Fibroblast of lung (primary cell): Measurements from ENCODE around the gene OOSP3. TPM values are rescaled to one million over a fixed set of nuclear protein-coding genes. Genes with fewer than 3 reads are reported as not detected.
"Not testable (repeated sequence)": the region's sequence is repeated elsewhere in the genome, so short reads cannot be mapped to it uniquely, and the experiment has no call there.

ENCODE experiments used
- DNase-seq, 2 donors: peaks; one replicate each; pipeline versions ENCODE4 v3.0.0 to v3.0.0-alpha.2; 2010; ENCODE audit warnings: low read depth in 2 of 2
- H2AFZ ChIP-seq: 2 replicates; pipeline ENCODE4 v1.5.1; 2012; ENCODE audit warnings: low read length, control low read depth, inconsistent platforms
- H3K27ac ChIP-seq: 2 replicates; pipeline ENCODE4 v1.5.1; 2011; ENCODE audit warnings: low read length, control low read depth; ENCODE audit not compliant: insufficient read depth
- H3K27me3 ChIP-seq: 2 replicates; pipeline ENCODE4 v1.5.1; 2011; ENCODE audit warnings: mild to moderate bottlenecking, low read length; ENCODE audit not compliant: control insufficient read depth, insufficient read depth
- H3K36me3 ChIP-seq: 2 replicates; pipeline ENCODE4 v1.5.1; 2011; ENCODE audit warnings: low read length; ENCODE audit not compliant: control insufficient read depth, insufficient read depth
- H3K4me1 ChIP-seq: 2 replicates; pipeline ENCODE4 v1.5.1; 2011; ENCODE audit warnings: low read length; ENCODE audit not compliant: control insufficient read depth, insufficient read depth; ENCODE audit errors: extremely low read depth
- H3K4me2 ChIP-seq: 2 replicates; pipeline ENCODE4 v1.5.1; 2011; ENCODE audit warnings: low read length, control low read depth; ENCODE audit not compliant: insufficient read depth; ENCODE audit errors: extremely low read depth
- H3K4me3 ChIP-seq, 4 experiments: fragments of 200-600 bp in 1 of 4; sonication (generic) in 1 of 4; replicated peaks in 1 of 4; 2 replicates each; pipeline ENCODE4 v1.5.1; 2011 to 2016; ENCODE audit warnings: low read length in 4 of 4, low read depth in 3 of 4, mild to moderate bottlenecking in 3 of 4, control low read depth in 2 of 4, inconsistent platforms in 1 of 4, mixed read lengths in 1 of 4; ENCODE audit not compliant: insufficient read depth in 1 of 4; ENCODE audit errors: control extremely low read depth in 1 of 4
- H3K79me2 ChIP-seq: 2 replicates; pipeline ENCODE4 v1.5.1; 2012; ENCODE audit warnings: mild to moderate bottlenecking, low read length, inconsistent platforms; ENCODE audit not compliant: control insufficient read depth, insufficient read depth
- H3K9ac ChIP-seq: 2 replicates; pipeline ENCODE4 v1.5.1; 2011; ENCODE audit warnings: mild to moderate bottlenecking, low read length, control low read depth; ENCODE audit not compliant: insufficient read depth
- H3K9me3 ChIP-seq: 2 replicates; pipeline ENCODE4 v1.5.1; 2012; ENCODE audit warnings: low read depth, low read length; ENCODE audit not compliant: control insufficient read depth, insufficient read depth
- H4K20me1 ChIP-seq: 2 replicates; pipeline ENCODE4 v1.5.1; 2011; ENCODE audit warnings: low read length; ENCODE audit not compliant: control insufficient read depth, insufficient read depth; ENCODE audit errors: extremely low read depth
- EZH2 ChIP-seq: IDR thresholded peaks from 2 replicates; pipeline ENCODE4 v1.5.1; 2012; ENCODE audit warnings: low read length, control low read depth, mild to moderate bottlenecking; ENCODE audit errors: missing control alignments
- polyA plus RNA-seq, 2 donors: library from polyadenylated mRNA; depleted of rRNA in 1 of 2; stranded (reverse) in 1 of 2; unstranded in 1 of 2; fragments of >200 nt; gene quantifications; 2 replicates each; pipeline ENCODE4 v1.2.1, GENCODE V29; 2011 to 2012; ENCODE audit warnings: missing spikeins in 1 of 2
- total RNA-seq: library from RNA; depleted of rRNA; stranded (reverse); fragments of >200 nt; gene quantifications from 2 replicates; pipeline ENCODE4 v1.2.1, GENCODE V29; 2014
- TF ChIP-seq, protein P1 (sequence below), 2 donors: IDR thresholded peaks in 1 of 2; conservative IDR thresholded peaks in 1 of 2; 1 replicate in 1 of 2; 2 replicates in 1 of 2; pipeline ENCODE4 v1.5.1; 2011 to 2012; ENCODE audit warnings: low read length in 2 of 2, control low read depth in 1 of 2, inconsistent platforms in 1 of 2, low read depth in 1 of 2, mild to moderate bottlenecking in 1 of 2

Gene OOSP3
- total and polyA plus RNA-seq, 2 donors (not counting 1 experiment from before 2014, with no cell fraction given) = not detected

- no peak within 1 kb of the TSS for H3K4me3 ChIP-seq
- no peaks in the 10 kb centered on the region for H3K9me3 ChIP-seq
- H3K4me2 ChIP-seq = no peak within 1 kb of the TSS
- H3K4me1 ChIP-seq = no peaks in the 10 kb centered on the region
- H3K36me3 ChIP-seq = no peaks in the 10 kb centered on the region
- DNase-seq = no peak
- no peak within 1 kb of the TSS for H3K9ac ChIP-seq
- H3K79me2 ChIP-seq = no peaks in the 10 kb centered on the region
- H4K20me1 ChIP-seq = no peaks in the 10 kb centered on the region
- TF ChIP-seq, protein P1, sequence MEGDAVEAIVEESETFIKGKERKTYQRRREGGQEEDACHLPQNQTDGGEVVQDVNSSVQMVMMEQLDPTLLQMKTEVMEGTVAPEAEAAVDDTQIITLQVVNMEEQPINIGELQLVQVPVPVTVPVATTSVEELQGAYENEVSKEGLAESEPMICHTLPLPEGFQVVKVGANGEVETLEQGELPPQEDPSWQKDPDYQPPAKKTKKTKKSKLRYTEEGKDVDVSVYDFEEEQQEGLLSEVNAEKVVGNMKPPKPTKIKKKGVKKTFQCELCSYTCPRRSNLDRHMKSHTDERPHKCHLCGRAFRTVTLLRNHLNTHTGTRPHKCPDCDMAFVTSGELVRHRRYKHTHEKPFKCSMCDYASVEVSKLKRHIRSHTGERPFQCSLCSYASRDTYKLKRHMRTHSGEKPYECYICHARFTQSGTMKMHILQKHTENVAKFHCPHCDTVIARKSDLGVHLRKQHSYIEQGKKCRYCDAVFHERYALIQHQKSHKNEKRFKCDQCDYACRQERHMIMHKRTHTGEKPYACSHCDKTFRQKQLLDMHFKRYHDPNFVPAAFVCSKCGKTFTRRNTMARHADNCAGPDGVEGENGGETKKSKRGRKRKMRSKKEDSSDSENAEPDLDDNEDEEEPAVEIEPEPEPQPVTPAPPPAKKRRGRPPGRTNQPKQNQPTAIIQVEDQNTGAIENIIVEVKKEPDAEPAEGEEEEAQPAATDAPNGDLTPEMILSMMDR (conservative IDR thresholded peaks at IDR 0.05 in 1 of 2, IDR thresholded peaks at IDR 0.05 in 1 of 2; ENCODE audit: low read depth in 1 of 2, low read length in 2 of 2) = no peak
- TF ChIP-seq EZH2 = no peak
- H3K27me3 ChIP-seq = no peaks in the 10 kb centered on the region
- no peak within 1 kb of the TSS for H2AFZ ChIP-seq
- H3K27ac ChIP-seq = no peak within 1 kb of the TSS
Measured at GRCh38 chr11:59845399-59845798, 33.2 kb upstream of the OOSP3 start, which contains the start of gene CBLIF. Gene CBLIF (minus strand): TSS chr11:59845499. CDS start chr11:59845453, 46 bp downstream.

DNA sequence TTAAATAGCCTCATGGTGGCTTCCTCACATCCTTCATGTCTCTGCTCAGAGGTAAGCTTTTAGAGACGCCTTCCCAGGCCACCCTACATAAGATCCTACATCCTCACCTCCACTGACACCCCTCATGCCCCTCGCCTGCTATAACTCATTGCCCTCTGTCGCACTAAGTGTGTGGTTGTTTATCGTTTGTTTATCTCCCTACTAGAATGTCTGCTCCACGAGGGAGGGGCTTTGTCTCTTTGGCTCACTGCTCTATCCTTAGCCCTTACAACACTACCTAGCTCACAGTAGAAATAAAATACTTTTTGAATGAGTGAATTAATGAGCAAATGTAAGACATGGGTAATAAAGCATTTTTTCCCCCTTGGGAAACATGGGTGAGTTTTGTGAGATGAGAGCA lies 32.0 kb upstream of the OOSP3 start:
- TF ChIP-seq EZH2 = no peak
- TF ChIP-seq, protein P1 (conservative IDR thresholded peaks at IDR 0.05 in 1 of 2, IDR thresholded peaks at IDR 0.05 in 1 of 2; ENCODE audit: low read depth in 1 of 2, low read length in 2 of 2) = no peak
- H3K27me3 ChIP-seq = no peaks in the 10 kb centered on the region

GRCh38 chr11:59847626-59848025 lies 31.0 kb upstream of the OOSP3 start:
- no peak overlapping the region for H3K27ac ChIP-seq
- H3K9ac ChIP-seq = no peak overlapping the region
- H3K4me3 ChIP-seq = no peak overlapping the region
- H3K36me3 ChIP-seq = no peaks in the 10 kb centered on the region
- no peaks in the 10 kb centered on the region for H3K79me2 ChIP-seq
- H3K9me3 ChIP-seq = no peaks in the 10 kb centered on the region
- DNase-seq = no peak
- no peaks in the 10 kb centered on the region for H3K4me1 ChIP-seq
- no peak overlapping the region for H3K4me2 ChIP-seq
- H4K20me1 ChIP-seq = no peaks in the 10 kb centered on the region
- no peak overlapping the region for H2AFZ ChIP-seq
- TF ChIP-seq EZH2 = no peak
- TF ChIP-seq, protein P1 (conservative IDR thresholded peaks at IDR 0.05 in 1 of 2, IDR thresholded peaks at IDR 0.05 in 1 of 2; ENCODE audit: low read depth in 1 of 2, low read length in 2 of 2) = no peak
- H3K27me3 ChIP-seq = no peaks in the 10 kb centered on the region

More for the DNA sequence above, 32.0 kb upstream of the OOSP3 start:
- Histone ChIP-seq H3K4me1 (no peaks in the 10 kb centered on the region), H3K36me3 (no peaks in the 10 kb centered on the region), H3K79me2 (no peaks in the 10 kb centered on the region), H3K4me3 (no peak overlapping the region), H3K27ac (no peak overlapping the region), H4K20me1 (no peaks in the 10 kb centered on the region), H3K9ac (no peak overlapping the region), H3K9me3 (no peaks in the 10 kb centered on the region), H3K4me2 (no peak overlapping the region), H2AFZ (no peak overlapping the region)
- no peak for DNase-seq

GRCh38 chr11:59848439-59848838 lies 30.1 kb upstream of the OOSP3 start:
- H4K20me1 ChIP-seq, H3K27ac ChIP-seq, H3K4me2 ChIP-seq, H3K79me2 ChIP-seq, H3K4me3 ChIP-seq, DNase-seq, H3K27me3 ChIP-seq, H3K36me3 ChIP-seq, H3K4me1 ChIP-seq, H3K9me3 ChIP-seq, H2AFZ ChIP-seq, H3K9ac ChIP-seq: not testable (repeated sequence)
